HCT116 (cell line): ENCODE measurements around the gene APLP1. TPM values are rescaled to one million over a fixed set of nuclear protein-coding genes. Genes with fewer than 3 reads are reported as not detected.

ENCODE experiments used
- ATAC-seq: fragments of 200-7000 bp; cut with Tn5 transposase; 2 replicates; pipeline ENCODE4 v1.9.1; 2020; ENCODE audit warnings: mild to moderate bottlenecking, moderate library complexity
- BruUV-seq: library from RNA; stranded (reverse); fragments of 400-500 nt; replicated peaks from 2 replicates; lab custom pipeline; 2021; lab: Mats Ljungman, UMichigan
- CTCF ChIA-PET: fragments of 300-600 bp; sonication (Branson Sonifier 250); formaldehyde crosslinking; loops from one replicate; lab custom pipeline; 2021; ENCODE audit warnings: antibody characterized with exemption; lab: Charles Lee
- POLR2A ChIA-PET: fragments of 300-600, 350-600 bp; sonication (Branson Sonifier 250); formaldehyde crosslinking; loops from one replicate; lab custom pipeline; 2021; ENCODE audit warnings: antibody characterized with exemption; lab: Charles Lee
- RAD21 ChIA-PET, 2 experiments: fragments of 300-600 bp; sonication (Branson Sonifier 250); formaldehyde crosslinking; loops; one replicate each; lab custom pipeline; 2023; ENCODE audit warnings: low total read pairs in 2 of 2; ENCODE audit not compliant: uncharacterized antibody in 2 of 2, unreplicated experiment in 2 of 2, low non-redundant PET in 1 of 2; lab: Charles Lee
- DNase-seq: peaks from one replicate; pipeline ENCODE4 v3.0.0-alpha.2; 2010; ENCODE audit warnings: low read depth, low spot score
- H2AFZ ChIP-seq: fragments of 200-600 bp; shearing (Covaris generic), sonication (generic); 2 replicates; pipeline ENCODE4 v1.6.1; 2017; ENCODE audit warnings: low read depth, mixed run types, mixed read lengths, antibody characterized with exemption, low read length; ENCODE audit not compliant: poor library complexity, severe bottlenecking
- H3K27ac ChIP-seq: 2 replicates; pipeline ENCODE4 v1.5.1; 2012; ENCODE audit warnings: low read depth, low read length
- H3K27me3 ChIP-seq: fragments of 200-600 bp; sonication (generic); 2 replicates; pipeline ENCODE4 v1.6.1; 2016; ENCODE audit warnings: mixed run types, low read length, mixed read lengths; ENCODE audit not compliant: insufficient read depth
- H3K36me3 ChIP-seq, 2 experiments: fragments of 200-500 bp in 1 of 2; fragments of 200-600 bp in 1 of 2; sonication (Bioruptor generic) in 1 of 2; sonication (generic) in 1 of 2; 2 replicates each; pipeline versions ENCODE4 v1.5.1 to v1.6.1; 2014 to 2016; ENCODE audit warnings: low read length in 2 of 2, inconsistent platforms in 1 of 2, mixed read lengths in 1 of 2, mixed run types in 1 of 2; ENCODE audit not compliant: insufficient read depth in 2 of 2, control insufficient read depth in 1 of 2
- H3K4me1 ChIP-seq, 2 experiments: fragments of 200-600 bp in 1 of 2; sonication (generic) in 1 of 2; 2 replicates each; pipeline versions ENCODE4 v1.5.1 to v1.6.1; 2012 to 2017; ENCODE audit warnings: low read length in 2 of 2, inconsistent platforms in 1 of 2, mild to moderate bottlenecking in 1 of 2, mixed read lengths in 1 of 2, mixed run types in 1 of 2, moderate library complexity in 1 of 2; ENCODE audit not compliant: insufficient read depth in 2 of 2, control insufficient read depth in 1 of 2
- H3K4me2 ChIP-seq: fragments of 200-600 bp; sonication (generic); 2 replicates; pipeline ENCODE4 v1.6.1; 2017; ENCODE audit warnings: mixed run types, low read length, mixed read lengths
- H3K4me3 ChIP-seq, 2 experiments: fragments of 200-600 bp in 1 of 2; sonication (generic) in 1 of 2; replicated peaks in 1 of 2; 2 replicates each; pipeline ENCODE4 v1.5.1; 2011 to 2016; ENCODE audit warnings: low read length in 2 of 2, control low read depth in 1 of 2, low read depth in 1 of 2, mild to moderate bottlenecking in 1 of 2, mixed read lengths in 1 of 2, mixed run types in 1 of 2
- H3K79me2 ChIP-seq: fragments of 200-600 bp; sonication (generic); 2 replicates; pipeline ENCODE4 v1.6.1; 2017; ENCODE audit warnings: mild to moderate bottlenecking, mixed run types, low read length, moderate library complexity, mixed read lengths; ENCODE audit not compliant: insufficient read depth
- H3K9ac ChIP-seq: fragments of 200-600 bp; sonication (generic); 2 replicates; pipeline ENCODE4 v1.6.1; 2016; ENCODE audit warnings: low read length, mixed read lengths
- H3K9me2 ChIP-seq: fragments of 200-600 bp; sonication (generic), shearing (Covaris generic); 2 replicates; pipeline ENCODE4 v1.6.1; 2017; ENCODE audit warnings: mixed run types, mild to moderate bottlenecking, moderate library complexity; ENCODE audit not compliant: insufficient read depth
- H3K9me3 ChIP-seq, 2 experiments: fragments of 200-500 bp in 1 of 2; fragments of 200-600 bp in 1 of 2; sonication (Bioruptor generic) in 1 of 2; sonication (generic) in 1 of 2; 2 replicates each; pipeline ENCODE4 v1.6.1; 2014 to 2017; ENCODE audit warnings: low read length in 2 of 2, mixed read lengths in 2 of 2, inconsistent platforms in 1 of 2, low read depth in 1 of 2, mild to moderate bottlenecking in 1 of 2, mixed run types in 1 of 2, moderate library complexity in 1 of 2; ENCODE audit not compliant: control insufficient read depth in 1 of 2, insufficient read depth in 1 of 2
- H4K20me1 ChIP-seq: fragments of 200-600 bp; sonication (generic), shearing (Covaris generic); 2 replicates; pipeline ENCODE4 v1.6.1; 2017; ENCODE audit warnings: mixed run types, mild to moderate bottlenecking, moderate library complexity; ENCODE audit not compliant: insufficient read depth
- CBX3 ChIP-seq: IDR thresholded peaks from 2 replicates; pipeline ENCODE4 v1.6.1; 2012; ENCODE audit warnings: low read depth
- EGR1 ChIP-seq: IDR thresholded peaks from 2 replicates; pipeline ENCODE4 v1.6.1; 2012; ENCODE audit warnings: low read depth
- FOSL1 ChIP-seq: IDR thresholded peaks from 2 replicates; pipeline ENCODE4 v1.6.1; 2012; ENCODE audit warnings: low read depth
- MAX ChIP-seq: IDR thresholded peaks from 2 replicates; pipeline ENCODE4 v1.6.1; 2012
- POLR2AphosphoS5 ChIP-seq: IDR thresholded peaks from 2 replicates; pipeline ENCODE4 v1.6.1; 2011; ENCODE audit warnings: mild to moderate bottlenecking, low read depth, low read length, moderate library complexity
- RAD21 ChIP-seq: IDR thresholded peaks from 2 replicates; pipeline ENCODE4 v1.6.1; 2012; ENCODE audit warnings: low read depth, mild to moderate bottlenecking
- SIN3A ChIP-seq: IDR thresholded peaks from 2 replicates; pipeline ENCODE4 v1.6.1; 2012; ENCODE audit warnings: low read depth
- SP1 ChIP-seq: IDR thresholded peaks from 2 replicates; pipeline ENCODE4 v1.6.1; 2012; ENCODE audit warnings: low read depth
- SRF ChIP-seq: IDR thresholded peaks from 2 replicates; pipeline ENCODE4 v1.6.1; 2012; ENCODE audit warnings: low read depth
- ZBTB33 ChIP-seq: IDR thresholded peaks from 2 replicates; pipeline ENCODE4 v1.6.1; 2011; ENCODE audit warnings: mild to moderate bottlenecking, low read length, moderate library complexity; ENCODE audit not compliant: insufficient replicate concordance; ENCODE audit errors: extremely low read depth
- ZNF274 ChIP-seq: fragments of 200-500 bp; sonication (Bioruptor generic); IDR thresholded peaks from 2 replicates; pipeline ENCODE4 v1.6.1; 2014; ENCODE audit warnings: mild to moderate bottlenecking, low read depth, low read length, inconsistent platforms
- intact Hi-C: fragments of 100-400 bp; cut with micrococcal nuclease; formaldehyde crosslinking; loops from 2 replicates; pipeline ENCODE4 v1.10.0; 2022
- total RNA-seq: library from RNA; stranded (reverse); gene quantifications from one replicate; pipeline ENCODE4 v1.2.1, GENCODE V29; 2021; ENCODE audit not compliant: unreplicated experiment

APLP1 gene
- total RNA-seq, 1 experiment from 2014 or later, result 41.2 TPM

GRCh38 chr19:35885225-35885738, 16.9 kb downstream of the APLP1 start (continued):
- TF ChIP-seq RAD21, result no peak
- no peak for TF ChIP-seq SP1
- no peak for TF ChIP-seq POLR2AphosphoS5
- TF ChIP-seq CBX3, result no peak
- TF ChIP-seq SRF, result no peak
- TF ChIP-seq ZBTB33, result no peak

DNA sequence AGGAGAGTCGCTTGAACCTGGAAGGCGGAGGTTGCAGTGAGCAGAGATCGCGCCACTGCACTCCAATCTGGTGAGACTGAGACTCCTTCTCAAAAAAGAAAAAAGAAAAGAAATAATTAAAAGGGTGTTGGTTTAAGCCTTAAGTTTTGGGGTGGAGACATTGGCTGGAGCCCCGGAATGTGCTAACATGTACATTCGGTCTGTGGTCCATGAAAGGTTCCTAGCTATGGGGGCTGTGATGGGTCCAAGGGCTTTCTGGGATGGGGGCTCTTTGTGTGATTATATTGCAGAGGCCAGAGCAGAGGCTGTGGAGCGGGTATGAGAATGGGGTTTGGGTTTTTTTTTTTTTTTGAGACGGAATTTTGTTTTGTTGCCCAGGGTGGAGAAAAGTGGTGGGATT, 17.5 kb downstream of the APLP1 start:
- BruUV-seq, result no TSS peak
- RAD21 ChIA-PET, result no interaction called here
- no peak overlapping the region for H2AFZ ChIP-seq
- no peak overlapping the region for H3K27ac ChIP-seq
- no peak overlapping the region for H3K4me3 ChIP-seq
- ATAC-seq (no peak), DNase-seq (no peak)
- H3K4me2 ChIP-seq, result no peak overlapping the region
- H3K36me3 ChIP-seq, result peaks cover 15 to 36% of the 10 kb centered on the region in 2 experiments; a peak in 3 of 4 replicates
- no peaks in the 10 kb centered on the region for H3K4me1 ChIP-seq
- peak; percentile 14; the same call in 1 of the 2 replicates for TF ChIP-seq POLR2AphosphoS5
- TF ChIP-seq ZNF274, result no peak
- no peak for TF ChIP-seq SIN3A
- no peak for TF ChIP-seq MAX
- no peak for TF ChIP-seq EGR1
- TF ChIP-seq FOSL1, result no peak
- H3K27me3 ChIP-seq, result no peaks in the 10 kb centered on the region
- no peaks in the 10 kb centered on the region for H3K9me2 ChIP-seq
- no peaks in the 10 kb centered on the region for H3K9me3 ChIP-seq
- H4K20me1 ChIP-seq, result no peaks in the 10 kb centered on the region
- intact Hi-C loops, result loop anchor here (10.0 kb wide), 1 partner anchor 169 kb away; the partner anchor contains the start of genes THAP8 and WDR62
- CTCF ChIA-PET, result no interaction called here
- H3K79me2 ChIP-seq, result no peaks in the 10 kb centered on the region
- POLR2A ChIA-PET, result interaction anchor here (1.0 kb wide), 1 partner anchor 45 kb away, joined by 4 read pairs; no protein-coding TSS in a partner anchor
- H3K9ac ChIP-seq, result no peak overlapping the region
